ELF-1 (cell line): ENCODE measurements around the gene UCN3.

Source experiments
- DNase-seq: peaks from one replicate; pipeline ENCODE4 v3.0.0-alpha.2; 2016; ENCODE audit warnings: low read depth, low spot score

The UCN3 gene

GRCh38 chr10:5364890-5365338, at the start of gene UCN3:
Gene UCN3 (plus strand): TSS chr10:5364966. CDS start chr10:5373721, 8,755 bp downstream.
- no peak for DNase-seq

DNA sequence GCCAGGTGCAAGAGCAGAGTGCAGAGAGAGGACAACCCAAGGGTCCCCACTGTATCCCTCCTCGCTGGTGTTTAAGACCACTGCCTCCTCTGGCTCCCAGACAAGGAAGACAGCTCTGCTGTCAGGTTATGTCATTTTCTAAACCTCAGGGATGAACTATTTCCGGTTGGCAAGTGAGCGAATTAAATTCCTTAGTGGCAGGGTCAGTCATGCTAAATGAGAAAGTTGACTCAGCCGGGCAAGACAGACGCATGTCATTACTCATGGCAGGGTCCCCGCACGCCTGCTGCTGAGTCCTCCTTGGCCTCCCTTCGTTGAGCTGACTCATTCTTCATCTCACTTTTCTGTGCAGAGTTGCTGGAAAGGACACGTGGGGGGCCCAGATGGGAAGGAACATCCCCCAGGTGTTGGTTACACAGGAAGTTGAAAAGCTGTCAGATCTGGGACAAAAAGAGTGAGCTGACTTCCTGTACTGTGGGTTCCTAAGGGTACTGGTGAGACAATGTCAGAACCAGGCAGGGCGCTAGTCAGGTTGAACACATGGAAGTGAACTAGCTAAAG, 47.1 kb upstream of the UCN3 start:
- DNase-seq = no peak

- DNase-seq = no peak
Measured at GRCh38 chr10:5318148-5318547, 46.6 kb upstream of the UCN3 start.

- DNase-seq = no peak
Measured at GRCh38 chr10:5319863-5320262, 44.9 kb upstream of the UCN3 start.

- DNase-seq = no peak
Measured at GRCh38 chr10:5321273-5321672, 43.5 kb upstream of the UCN3 start.

- no peak for DNase-seq
Measured at GRCh38 chr10:5323446-5323845, 41.3 kb upstream of the UCN3 start.

GRCh38 chr10:5325076-5325475, 39.7 kb upstream of the UCN3 start:
- DNase-seq = no peak

- DNase-seq = no peak
Measured at GRCh38 chr10:5334196-5334880, 30.4 kb upstream of the UCN3 start.

DNA sequence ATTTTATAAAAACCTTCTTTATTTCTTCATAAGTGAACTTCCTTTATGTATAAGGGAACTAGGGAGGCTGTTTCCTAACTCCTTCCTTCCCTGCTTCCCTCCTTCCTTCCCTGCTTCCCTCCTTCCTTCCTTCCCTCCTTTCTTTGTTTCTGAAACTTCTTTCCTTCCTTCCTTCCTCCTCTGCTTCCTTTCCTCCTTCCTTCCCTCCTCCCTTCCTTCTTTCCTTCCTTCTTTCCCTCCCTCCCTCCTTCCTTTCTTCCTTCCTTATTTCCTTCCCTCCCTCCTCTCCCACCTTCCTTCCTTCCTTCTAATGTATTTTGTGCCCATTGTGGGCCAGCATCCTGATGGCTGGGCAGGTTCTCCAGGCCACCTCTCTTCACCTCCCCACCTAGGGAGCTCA, 26.8 kb upstream of the UCN3 start:
- DNase-seq = no peak

DNA sequence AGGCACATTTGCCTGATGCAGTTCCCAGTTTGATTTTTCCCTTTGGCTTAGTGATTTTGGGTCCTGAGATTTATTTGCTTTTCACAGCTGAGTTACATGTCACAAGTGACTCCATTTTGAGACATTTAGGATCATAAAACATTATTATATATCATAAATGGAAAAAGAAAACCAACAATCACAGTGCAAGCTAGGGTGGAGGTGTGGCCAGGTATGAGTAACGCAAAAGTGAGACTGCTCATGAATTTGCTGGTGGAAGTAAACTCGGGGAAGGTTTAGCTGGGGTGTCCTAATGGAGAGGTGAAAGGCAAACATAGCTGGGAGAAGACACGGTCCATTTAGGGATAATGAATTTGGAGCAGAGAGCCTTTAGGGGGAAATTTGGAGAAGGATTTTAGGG, 21.7 kb upstream of the UCN3 start:
- DNase-seq = no peak

- no peak for DNase-seq
Measured at GRCh38 chr10:5343561-5343960, 21.2 kb upstream of the UCN3 start.

DNA sequence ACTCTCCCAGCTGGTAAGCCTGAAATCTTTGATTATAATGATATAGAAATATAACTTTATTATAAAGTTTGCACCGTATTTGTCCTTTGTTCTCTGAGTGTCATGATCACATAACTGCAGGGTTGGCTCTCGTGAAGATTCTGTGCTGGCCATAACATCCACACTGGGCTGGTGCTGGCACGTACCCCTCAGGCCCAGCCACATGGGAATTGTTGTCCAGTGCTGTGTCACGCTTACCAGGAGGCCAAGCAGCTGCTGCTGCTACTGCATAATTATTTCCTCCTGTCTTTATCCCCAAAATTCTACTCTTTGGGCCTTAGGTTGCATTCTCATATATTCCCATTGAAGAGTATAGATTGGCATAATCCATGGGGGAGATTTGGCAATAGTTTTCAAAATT, 20.8 kb upstream of the UCN3 start:
- no peak for DNase-seq

DNA sequence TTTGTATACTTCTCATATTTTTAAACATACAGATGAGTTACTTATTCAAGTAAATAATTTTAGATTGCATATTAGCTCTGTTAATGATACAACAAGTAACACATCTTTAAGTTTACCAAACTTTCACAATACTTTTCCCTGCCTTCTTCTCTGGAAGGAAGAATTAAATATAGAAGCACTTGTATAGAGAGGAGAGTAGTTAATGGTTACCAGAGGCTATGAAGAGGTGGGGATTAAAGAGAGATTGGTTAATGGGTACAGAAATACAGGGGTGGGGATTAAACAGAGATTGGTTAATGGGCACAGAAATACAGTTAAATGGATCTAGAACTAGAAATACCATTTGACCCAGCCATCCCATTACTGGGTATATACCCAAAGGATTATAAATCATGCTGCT, 20.0 kb upstream of the UCN3 start:
- no peak for DNase-seq

DNA sequence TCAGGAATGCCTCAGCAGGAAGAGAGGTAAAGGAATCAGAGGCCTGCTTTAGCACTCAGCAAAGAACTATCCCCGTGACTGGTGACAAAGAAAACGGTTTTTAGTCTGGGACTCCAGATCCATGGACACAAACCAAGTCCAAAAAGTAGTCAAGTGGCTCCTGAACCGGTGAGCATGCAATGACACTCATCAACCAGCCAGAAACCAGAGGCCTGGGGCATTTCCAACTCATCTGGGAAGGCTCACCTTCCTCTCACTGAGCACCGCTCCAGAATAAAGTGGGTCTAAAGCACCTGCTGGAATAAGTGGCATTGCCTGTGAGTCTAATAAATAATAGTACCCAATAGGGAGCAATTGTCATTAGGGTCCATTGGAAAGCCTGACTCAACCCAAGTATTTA, 17.9 kb upstream of the UCN3 start:
- no peak for DNase-seq

DNA sequence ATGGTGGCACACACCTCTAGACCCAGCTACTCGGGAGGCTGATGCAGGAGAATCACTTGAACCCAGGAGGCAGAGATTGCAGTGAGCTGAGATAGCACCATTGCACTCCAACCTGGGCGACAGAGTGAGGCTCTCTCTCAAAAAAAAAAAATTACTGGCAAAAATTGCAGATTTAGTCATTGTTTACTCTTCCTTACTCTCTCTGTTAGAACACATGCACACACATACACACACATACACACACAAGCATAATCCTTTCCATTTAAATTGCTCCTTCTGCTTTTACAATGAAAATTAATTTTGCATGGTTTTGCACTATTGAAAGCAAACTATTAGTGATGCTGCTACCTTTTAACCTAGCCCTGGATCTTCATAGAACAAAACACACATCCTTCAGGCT, 15.4 kb upstream of the UCN3 start:
- DNase-seq = no peak

GRCh38 chr10:5354068-5354467, 10.7 kb upstream of the UCN3 start:
- DNase-seq = no peak

GRCh38 chr10:5355594-5356301, 9.0 kb upstream of the UCN3 start:
- DNase-seq = no peak

GRCh38 chr10:5356302-5356763, 8.4 kb upstream of the UCN3 start:
- no peak for DNase-seq

DNA sequence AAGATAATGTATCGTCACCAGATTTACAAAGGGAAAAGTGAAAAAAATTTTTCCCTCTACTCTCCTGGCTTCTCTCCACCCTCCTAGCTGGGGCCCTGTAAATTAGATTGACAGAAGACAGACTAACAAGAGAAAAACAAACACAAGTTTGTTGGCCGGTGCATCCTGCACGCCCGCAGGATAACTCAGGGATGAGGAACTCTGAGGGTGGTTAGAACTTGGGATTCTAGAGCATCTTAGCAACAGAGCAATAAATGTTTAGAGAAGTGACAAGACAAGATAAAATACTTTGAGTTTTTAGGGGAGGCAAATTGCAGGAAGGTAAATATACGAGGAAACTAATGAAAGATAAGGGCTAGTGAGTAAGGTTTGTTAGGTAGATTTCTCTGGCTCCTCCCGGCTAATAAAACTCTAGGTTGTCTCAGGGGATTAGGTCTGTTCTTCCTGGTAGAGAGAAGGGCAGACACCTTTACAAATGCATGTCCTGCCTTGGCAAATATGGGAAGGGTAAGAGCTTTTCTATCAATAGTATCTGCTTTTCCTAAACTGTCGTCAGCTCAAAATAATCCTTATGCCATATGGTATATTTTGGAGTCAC, 4.3 kb upstream of the UCN3 start:
- DNase-seq = no peak

DNA sequence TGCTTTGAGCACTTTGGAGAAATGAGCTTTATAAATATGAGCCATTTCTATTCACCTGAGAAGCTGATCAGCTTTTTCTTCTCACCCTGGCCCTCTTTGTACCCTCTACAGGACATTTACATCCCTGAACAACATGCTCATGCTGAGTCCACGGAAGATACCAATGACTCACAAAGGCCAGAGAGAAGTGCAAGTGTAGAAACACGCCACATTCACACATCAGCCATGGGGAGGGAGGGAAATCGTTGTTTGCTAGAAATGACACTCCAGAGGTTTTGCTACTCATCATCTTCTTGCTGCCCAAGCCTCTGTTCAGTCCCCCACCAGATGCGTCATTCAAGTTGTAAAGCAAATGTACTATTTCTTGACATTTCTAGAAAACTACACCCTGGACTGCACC, 2.8 kb upstream of the UCN3 start:
- no peak for DNase-seq

DNA sequence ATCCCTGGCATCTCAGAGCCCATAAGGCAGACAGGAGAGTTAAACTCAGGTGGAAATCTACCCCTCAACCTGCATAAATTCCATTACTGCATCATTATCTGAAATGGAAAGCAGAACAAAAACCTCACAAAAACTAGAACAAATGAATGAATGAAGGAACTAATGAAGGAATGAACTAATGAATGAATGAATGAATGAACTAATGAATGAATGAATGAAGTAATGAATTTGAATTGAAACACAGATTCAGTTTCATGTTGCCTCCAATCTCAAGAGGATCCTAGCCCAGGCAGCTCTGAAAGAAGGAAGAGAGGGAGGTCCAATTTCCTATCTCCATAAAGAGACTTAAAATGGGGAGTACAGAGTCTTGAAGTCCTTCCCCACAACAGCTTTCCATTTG, 1.9 kb upstream of the UCN3 start:
- no peak for DNase-seq

- no peak for DNase-seq
Measured at GRCh38 chr10:5364374-5364773, 392 bp upstream of the UCN3 start.

- DNase-seq = no peak
Measured at GRCh38 chr10:5365928-5366327, 1.2 kb downstream of the UCN3 start.
